ENCODE data around the gene UPK1A. TPM values are rescaled to one million over a fixed set of nuclear protein-coding genes. Genes with fewer than 3 reads are reported as not detected.
"Not testable (repeated sequence)": the region's sequence is repeated elsewhere in the genome, so short reads cannot be mapped to it uniquely, and the experiment has no call there.

The UPK1A gene
- total RNA-seq, 1 donor from 2014 or later: 6.7 TPM

- DNase-seq (ENCODE audit: low spot score): peak; percentile 40
Measured at GRCh38 chr19:35689836-35690235, 23.5 kb downstream of the UPK1A start.

GRCh38 chr19:35691106-35691505 is 24.8 kb downstream of the UPK1A start:
- DNase-seq (ENCODE audit: low spot score): not testable (repeated sequence)

GRCh38 chr19:35692010-35692409 is 25.7 kb downstream of the UPK1A start:
- no peak for DNase-seq (ENCODE audit: low spot score)

- DNase-seq (ENCODE audit: low spot score): no peak
Measured at GRCh38 chr19:35693422-35693821, 27.1 kb downstream of the UPK1A start.

- DNase-seq (ENCODE audit: low spot score): peak; percentile 85
Measured at GRCh38 chr19:35693835-35694599, 27.7 kb downstream of the UPK1A start.

- DNase-seq (ENCODE audit: low spot score): no peak
Measured at GRCh38 chr19:35695895-35696422, 29.6 kb downstream of the UPK1A start.

- no peak for DNase-seq (ENCODE audit: low spot score)
Measured at GRCh38 chr19:35696835-35697234, 30.5 kb downstream of the UPK1A start.

GRCh38 chr19:35702223-35703012 is 36.1 kb downstream of the UPK1A start:
- DNase-seq (ENCODE audit: low spot score): peak; percentile 99

- DNase-seq (ENCODE audit: low spot score): no peak
Measured at GRCh38 chr19:35703343-35703742, 37.0 kb downstream of the UPK1A start.

GRCh38 chr19:35704218-35704617 is 37.9 kb downstream of the UPK1A start, which contains the start of gene ZBTB32:
ZBTB32 (plus strand) TSS chr19:35704558; CDS start chr19:35714627, 10,069 bp downstream.
- peak; percentile 45 for DNase-seq (ENCODE audit: low spot score)

GRCh38 chr19:35708391-35708790 is 42.1 kb downstream of the UPK1A start:
- DNase-seq (ENCODE audit: low spot score): no peak

GRCh38 chr19:35710784-35711723 is 44.7 kb downstream of the UPK1A start:
- no peak for DNase-seq (ENCODE audit: low spot score)

- DNase-seq (ENCODE audit: low spot score): no peak
Measured at GRCh38 chr19:35712567-35713505, 46.5 kb downstream of the UPK1A start.

GRCh38 chr19:35713506-35713850 is 47.2 kb downstream of the UPK1A start:
- DNase-seq (ENCODE audit: low spot score): no peak

GRCh38 chr19:35713904-35714495 is 47.7 kb downstream of the UPK1A start:
- DNase-seq (ENCODE audit: low spot score): no peak

GRCh38 chr19:35714601-35715354 is 48.5 kb downstream of the UPK1A start:
- no peak for DNase-seq (ENCODE audit: low spot score)

- no peak for DNase-seq (ENCODE audit: low spot score)
Measured at GRCh38 chr19:35715355-35715809, 49.1 kb downstream of the UPK1A start.

GRCh38 chr19:35715981-35716800 is 49.9 kb downstream of the UPK1A start:
- DNase-seq (ENCODE audit: low spot score): peak; percentile 59

Data from umbilical cord (tissue), 2 donors.